Endodermal cell (in vitro differentiated cells): ENCODE data around the gene BLCAP. TPM values are rescaled to one million over a fixed set of nuclear protein-coding genes. Genes with fewer than 3 reads are reported as not detected.
"Not testable (repeated sequence)": the region's sequence is repeated elsewhere in the genome, so short reads cannot be mapped to it uniquely, and the experiment has no call there.

ENCODE experiments used
- DNase-seq: peaks from one replicate; pipeline ENCODE4 v3.0.0-alpha.2; 2017
- H3K27ac ChIP-seq: 2 replicates; pipeline ENCODE4 v1.5.1; 2013; ENCODE audit warnings: mild to moderate bottlenecking, low read depth, low read length, moderate library complexity
- H3K27me3 ChIP-seq: 2 replicates; pipeline ENCODE4 v1.6.1; 2013; ENCODE audit warnings: mild to moderate bottlenecking, low read length, moderate library complexity; ENCODE audit not compliant: insufficient read depth, control insufficient read depth, poor library complexity, severe bottlenecking
- H3K36me3 ChIP-seq: 2 replicates; pipeline ENCODE4 v1.7.0; 2013; ENCODE audit warnings: mild to moderate bottlenecking, low read length, moderate library complexity; ENCODE audit not compliant: control insufficient read depth, insufficient read depth
- H3K4me1 ChIP-seq: one replicate; pipeline ENCODE4 v1.7.0; 2013; ENCODE audit warnings: low read length; ENCODE audit not compliant: control insufficient read depth, insufficient read depth
- H3K4me3 ChIP-seq: 2 replicates; pipeline ENCODE4 v1.5.1; 2013; ENCODE audit warnings: mild to moderate bottlenecking, low read length, moderate library complexity
- H3K9ac ChIP-seq: 2 replicates; pipeline ENCODE4 v1.6.1; 2013; ENCODE audit warnings: mild to moderate bottlenecking, low read length, moderate library complexity; ENCODE audit not compliant: poor library complexity, severe bottlenecking; ENCODE audit errors: extremely low read depth
- H3K9me3 ChIP-seq: 2 replicates; pipeline ENCODE4 v1.6.1; 2013; ENCODE audit warnings: mild to moderate bottlenecking, low read length, moderate library complexity; ENCODE audit not compliant: control insufficient read depth
- H3K27ac Mint-ChIP-seq: 2 replicates; pipeline ENCODE4 v1.8.0; 2020; ENCODE audit warnings: mixed read lengths
- H3K27me3 Mint-ChIP-seq: 2 replicates; pipeline ENCODE4 v1.8.0; 2021; ENCODE audit warnings: mild to moderate bottlenecking, mixed read lengths; ENCODE audit not compliant: insufficient read depth
- H3K36me3 Mint-ChIP-seq: 2 replicates; pipeline ENCODE4 v1.8.0; 2020; ENCODE audit warnings: low read depth, mixed read lengths
- H3K4me1 Mint-ChIP-seq: 2 replicates; pipeline ENCODE4 v1.8.0; 2020; ENCODE audit warnings: mixed read lengths
- H3K4me3 Mint-ChIP-seq: 2 replicates; pipeline ENCODE4 v1.8.0; 2020; ENCODE audit warnings: mild to moderate bottlenecking, moderate library complexity, mixed read lengths
- H3K9me3 Mint-ChIP-seq: 2 replicates; pipeline ENCODE4 v1.8.0; 2020; ENCODE audit warnings: mild to moderate bottlenecking, mixed read lengths
- WGBS, 2 experiments: methylation state at CpG; one replicate each; pipeline versions ENCODE4 v1.1.5 to v1.1.7; 2013; ENCODE audit warnings: missing lambda C conversion rate in 2 of 2, mixed read lengths in 1 of 2; ENCODE audit not compliant: insufficient coverage in 1 of 2, insufficient read length in 1 of 2; 5-methylcytosine and 5-hydroxymethylcytosine counted together
- total RNA-seq, 2 donors: library from RNA; stranded (reverse); fragmentation: NEBNext Ultra II Directional in 1 of 2; extraction: Animal tissue kit (Norgen Biotek cat#: 25700) in 1 of 2; gene quantifications; 2 replicates in 1 of 2; 3 replicates in 1 of 2; pipeline ENCODE4 v1.2.1, GENCODE V29; 2021
- TF ChIP-seq, protein P1 (sequence below): fragments of 200-600 bp; sonication (generic); conservative IDR thresholded peaks from 2 replicates; pipeline ENCODE4 v1.5.0; 2021; ENCODE audit warnings: antibody characterized with exemption, mild to moderate bottlenecking

Gene BLCAP
- total RNA-seq, 2 donors from 2014 or later, result 32.5 to 56.5 TPM

GRCh38 chr20:37471741-37472235 lies 55.9 kb downstream of the BLCAP start:
- Mint-ChIP-seq H3K27ac (no peak overlapping the region), H3K4me3 (no peak overlapping the region), H3K4me1 (no peaks in the 10 kb centered on the region)

GRCh38 chr20:37470190-37470589 lies 57.5 kb downstream of the BLCAP start:
- H3K36me3 ChIP-seq, H3K4me3 ChIP-seq, H3K36me3 Mint-ChIP-seq, H3K4me1 Mint-ChIP-seq, DNase-seq, H3K4me3 Mint-ChIP-seq, H3K27me3 ChIP-seq, H3K27ac ChIP-seq, H3K27me3 Mint-ChIP-seq, H3K4me1 ChIP-seq, H3K9ac ChIP-seq, H3K9me3 Mint-ChIP-seq, H3K27ac Mint-ChIP-seq, H3K9me3 ChIP-seq: not testable (repeated sequence)
- 94% methylated on average over 6 to 8 of the region's 8 CpGs for WGBS, 2 experiments

More at GRCh38 chr20:37471741-37472235, 55.9 kb downstream of the BLCAP start:
- Mint-ChIP-seq H3K9me3 (no peaks in the 10 kb centered on the region), H3K27me3 (peaks cover 1% of the 10 kb centered on the region), H3K36me3 (no peaks in the 10 kb centered on the region)
- Histone ChIP-seq H3K36me3 (no peaks in the 10 kb centered on the region), H3K9me3 (no peaks in the 10 kb centered on the region), H3K27ac (no peak overlapping the region), H3K9ac (no peak overlapping the region), H3K27me3 (no peaks in the 10 kb centered on the region), H3K4me1 (no peaks in the 10 kb centered on the region), H3K4me3 (no peak overlapping the region)
- 79 to 89% methylated on average over 2 to 7 of the region's 7 CpGs for WGBS, 2 experiments
- DNase-seq, result peak; percentile 30
- TF ChIP-seq, protein P1, sequence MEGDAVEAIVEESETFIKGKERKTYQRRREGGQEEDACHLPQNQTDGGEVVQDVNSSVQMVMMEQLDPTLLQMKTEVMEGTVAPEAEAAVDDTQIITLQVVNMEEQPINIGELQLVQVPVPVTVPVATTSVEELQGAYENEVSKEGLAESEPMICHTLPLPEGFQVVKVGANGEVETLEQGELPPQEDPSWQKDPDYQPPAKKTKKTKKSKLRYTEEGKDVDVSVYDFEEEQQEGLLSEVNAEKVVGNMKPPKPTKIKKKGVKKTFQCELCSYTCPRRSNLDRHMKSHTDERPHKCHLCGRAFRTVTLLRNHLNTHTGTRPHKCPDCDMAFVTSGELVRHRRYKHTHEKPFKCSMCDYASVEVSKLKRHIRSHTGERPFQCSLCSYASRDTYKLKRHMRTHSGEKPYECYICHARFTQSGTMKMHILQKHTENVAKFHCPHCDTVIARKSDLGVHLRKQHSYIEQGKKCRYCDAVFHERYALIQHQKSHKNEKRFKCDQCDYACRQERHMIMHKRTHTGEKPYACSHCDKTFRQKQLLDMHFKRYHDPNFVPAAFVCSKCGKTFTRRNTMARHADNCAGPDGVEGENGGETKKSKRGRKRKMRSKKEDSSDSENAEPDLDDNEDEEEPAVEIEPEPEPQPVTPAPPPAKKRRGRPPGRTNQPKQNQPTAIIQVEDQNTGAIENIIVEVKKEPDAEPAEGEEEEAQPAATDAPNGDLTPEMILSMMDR, result no peak

DNA sequence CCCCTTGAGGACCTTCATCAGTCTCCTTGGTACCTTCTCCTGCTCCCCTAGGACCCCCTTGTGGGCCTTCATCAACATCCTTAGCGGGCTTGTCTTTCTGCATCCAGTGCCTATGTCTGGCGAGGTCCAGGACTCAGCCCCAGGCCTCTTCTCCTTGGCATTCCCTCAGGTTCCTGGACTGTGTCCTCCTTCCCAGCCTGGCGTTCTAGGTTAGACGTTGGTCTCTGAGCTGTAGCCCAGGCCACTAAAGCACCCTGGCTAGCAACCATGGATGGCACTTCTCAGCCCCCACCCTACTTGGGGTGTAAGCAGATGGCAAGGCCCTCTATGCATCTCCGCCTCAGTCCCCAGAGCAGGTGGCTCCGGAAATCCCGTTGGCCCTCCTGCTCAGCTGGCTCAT lies 58.1 kb downstream of the BLCAP start:
- no peaks in the 10 kb centered on the region for H3K4me1 ChIP-seq

More for the DNA sequence above, 58.1 kb downstream of the BLCAP start:
- Mint-ChIP-seq H3K9me3 (no peaks in the 10 kb centered on the region), H3K27me3 (peaks cover 1% of the 10 kb centered on the region), H3K36me3 (no peaks in the 10 kb centered on the region), H3K4me1 (no peaks in the 10 kb centered on the region), H3K27ac (no peak overlapping the region), H3K4me3 (no peak overlapping the region)
- DNase-seq, result peak; percentile 28
- Histone ChIP-seq H3K9ac (no peak overlapping the region), H3K4me3 (no peak overlapping the region), H3K27me3 (no peaks in the 10 kb centered on the region), H3K36me3 (no peaks in the 10 kb centered on the region), H3K9me3 (no peaks in the 10 kb centered on the region), H3K27ac (no peak overlapping the region)
- TF ChIP-seq, protein P1, result no peak
- 89 to 93% methylated on average over 7 of the region's 7 CpGs for WGBS, 2 experiments
